Measurements from ENCODE around the gene ARMS2. TPM values are rescaled to one million over a fixed set of nuclear protein-coding genes. Genes with fewer than 3 reads are reported as not detected.

Gene ARMS2
- total and polyA plus RNA-seq, 2 experiments from 2014 or later, result not detected

- Mint-ChIP-seq H3K4me1 (peaks cover 36% of the 10 kb centered on the region), H3K27ac (no peak overlapping the region), H3K36me3 (ENCODE audit: low read depth) (no peaks in the 10 kb centered on the region), H3K27me3 (ENCODE audit: insufficient read depth, low read depth, poor library complexity) (peaks cover 53% of the 10 kb centered on the region), H3K9me3 (no peaks in the 10 kb centered on the region), H3K4me3 (peak overlapping the region; percentile 34)
- DNase-seq (ENCODE audit: low spot score), result no peak
- H3K4me2 ChIP-seq, result no peak overlapping the region
- H3K27me3 ChIP-seq (ENCODE audit: insufficient read depth), result peaks cover 52% of the 10 kb centered on the region
- no peaks in the 10 kb centered on the region for H3K36me3 ChIP-seq (ENCODE audit: insufficient read depth)
- H2AFZ ChIP-seq, result no peak overlapping the region
- H3K79me2 ChIP-seq (replicated peaks; ENCODE audit: insufficient read depth), result no peaks in the 10 kb centered on the region
- no peak for TF ChIP-seq ZNF331 (CRISPR knock-in tag; IDR thresholded peaks at IDR 0.05; ENCODE audit: low read depth)
- no peak for TF ChIP-seq CREB1 (CRISPR knock-in tag; IDR thresholded peaks at IDR 0.05; ENCODE audit: low read depth)
- no peak for TF ChIP-seq JUNB (IDR thresholded peaks at IDR 0.05; ENCODE audit: unreplicated experiment)
- no peak for TF ChIP-seq REST (IDR thresholded peaks at IDR 0.05; ENCODE audit: unreplicated experiment)
- no peak for TF ChIP-seq NANOG (IDR thresholded peaks at IDR 0.05; ENCODE audit: borderline replicate concordance)
- TF ChIP-seq EZH2 (IDR thresholded peaks at IDR 0.05; ENCODE audit: low read depth, unreplicated experiment), result no peak
- no peak for TF ChIP-seq ETS1 (IDR thresholded peaks at IDR 0.05)
- TF ChIP-seq EZH2phosphoT487 (IDR thresholded peaks at IDR 0.05; ENCODE audit: unreplicated experiment), result no peak
- no peak for TF ChIP-seq ZNF462 (CRISPR knock-in tag; IDR thresholded peaks at IDR 0.05)
- no peak for TF ChIP-seq CTCF (conservative IDR thresholded peaks at IDR 0.05; ENCODE audit: low read depth in 2 of 2)
- TF ChIP-seq POLR2AphosphoS5 (IDR thresholded peaks at IDR 0.05; ENCODE audit: low read depth), result no peak
- no peak for TF ChIP-seq STAT1 (IDR thresholded peaks at IDR 0.05; ENCODE audit: unreplicated experiment)
- ATAC-seq, result peak; percentile 11
- H3K9me2 ChIP-seq (ENCODE audit: insufficient read depth), result no peaks in the 10 kb centered on the region
- H3K4me1 ChIP-seq (ENCODE audit: insufficient read depth), result peaks cover 16% of the 10 kb centered on the region
- H3K27ac ChIP-seq (ENCODE audit: low read depth), result no peak overlapping the region
- H3K4me3 ChIP-seq, result no peak overlapping the region
- 0 out of 2 replicates have a peak, but pooled peaks cover 6% of the 10 kb centered on the region for H3F3A ChIP-seq (replicated peaks; ENCODE audit: low read depth)
- H4K20me1 ChIP-seq (replicated peaks; ENCODE audit: insufficient read depth), result no peaks in the 10 kb centered on the region; the same call in 1 of the 2 replicates
Observed at GRCh38 chr10:122459561-122460273, 5.3 kb downstream of the ARMS2 start.

All from GM23338 (cell line).